ENCODE data around the gene ADAM8. TPM values are rescaled to one million over a fixed set of nuclear protein-coding genes. Genes with fewer than 3 reads are reported as not detected.

The ADAM8 gene
- total RNA-seq, 1 experiment from 2014 or later: 113 TPM

GRCh38 chr10:133287832-133288500 lies 11.3 kb upstream of the ADAM8 start:
- H3K36me3 ChIP-seq (ENCODE audit: low read depth, low read length): peaks cover 25% of the 10 kb centered on the region; the same call in 1 of the 2 replicates
- H3K79me2 ChIP-seq (ENCODE audit: low read length): no peaks in the 10 kb centered on the region; the same call in 1 of the 2 replicates
- H3K27ac ChIP-seq (ENCODE audit: low read length): no peak overlapping the region
- no peaks in the 10 kb centered on the region for H3K9me3 ChIP-seq (ENCODE audit: low read length)
- no peak overlapping the region for H3K4me3 ChIP-seq (ENCODE audit: low read length)
- POLR2A ChIA-PET (ENCODE audit: unreplicated experiment): no interaction called here
- H3K27me3 ChIP-seq (ENCODE audit: low read length): no peaks in the 10 kb centered on the region
- H3K4me2 ChIP-seq (ENCODE audit: low read length): no peak overlapping the region
- no peaks in the 10 kb centered on the region for H3F3A ChIP-seq (ENCODE audit: low read length, unreplicated experiment)
- CTCF ChIA-PET: no interaction called here
- no peaks in the 10 kb centered on the region for H3K9me2 ChIP-seq (replicated peaks; ENCODE audit: low read length)
- peaks cover 7% of the 10 kb centered on the region for H3K4me1 ChIP-seq (ENCODE audit: insufficient read depth, low read length)
- no peak for TF ChIP-seq EZH2 (IDR thresholded peaks at IDR 0.05; ENCODE audit: low read length, unreplicated experiment)
- TF ChIP-seq CTCF (conservative IDR thresholded peaks at IDR 0.05; ENCODE audit: low read depth, low read length): no peak
- TF ChIP-seq EZH2phosphoT487 (IDR thresholded peaks at IDR 0.05; ENCODE audit: borderline replicate concordance, low read length): no peak
- H4K20me1 ChIP-seq (ENCODE audit: low read length): no peaks in the 10 kb centered on the region
- H3K9ac ChIP-seq (ENCODE audit: low read length): no peak overlapping the region
- intact Hi-C loops (cut with micrococcal nuclease): no loop called here
- no peak overlapping the region for H2AFZ ChIP-seq (ENCODE audit: low read length)
- no TSS peak for BruUV-seq (replicated peaks)
- ATAC-seq (no peak), DNase-seq (no peak)

- Histone ChIP-seq H3K4me3 (ENCODE audit: low read length) (no peak overlapping the region), H3K9me3 (ENCODE audit: low read length) (no peaks in the 10 kb centered on the region), H3K27me3 (ENCODE audit: low read length) (no peaks in the 10 kb centered on the region), H3K4me2 (ENCODE audit: low read length) (no peak overlapping the region), H3F3A (ENCODE audit: low read length, unreplicated experiment) (no peaks in the 10 kb centered on the region), H3K79me2 (ENCODE audit: low read length) (no peaks in the 10 kb centered on the region; the same call in 1 of the 2 replicates), H3K36me3 (ENCODE audit: low read depth, low read length) (peaks cover 21% of the 10 kb centered on the region; the same call in 1 of the 2 replicates), H2AFZ (ENCODE audit: low read length) (no peak overlapping the region), H3K9ac (ENCODE audit: low read length) (no peak overlapping the region), H4K20me1 (ENCODE audit: low read length) (no peaks in the 10 kb centered on the region), H3K27ac (ENCODE audit: low read length) (no peak overlapping the region), H3K4me1 (ENCODE audit: insufficient read depth, low read length) (no peaks in the 10 kb centered on the region), H3K9me2 (replicated peaks; ENCODE audit: low read length) (no peaks in the 10 kb centered on the region)
- CTCF ChIA-PET: no interaction called here
- TF ChIP-seq EZH2phosphoT487 (IDR thresholded peaks at IDR 0.05; ENCODE audit: borderline replicate concordance, low read length) (no peak), EZH2 (IDR thresholded peaks at IDR 0.05; ENCODE audit: low read length, unreplicated experiment) (no peak), CTCF (conservative IDR thresholded peaks at IDR 0.05; ENCODE audit: low read depth, low read length) (no peak)
- no peak for DNase-seq
- no peak for ATAC-seq
- POLR2A ChIA-PET (ENCODE audit: unreplicated experiment): no interaction called here
- intact Hi-C loops (cut with micrococcal nuclease): no loop called here
- BruUV-seq (replicated peaks): no TSS peak
Observed at GRCh38 chr10:133286366-133286765, 9.7 kb upstream of the ADAM8 start.

- POLR2A ChIA-PET (ENCODE audit: unreplicated experiment): no interaction called here
- no peak overlapping the region for H2AFZ ChIP-seq (ENCODE audit: low read length)
- H4K20me1 ChIP-seq (ENCODE audit: low read length): no peaks in the 10 kb centered on the region
- intact Hi-C loops (cut with micrococcal nuclease): no loop called here
- H3K9me2 ChIP-seq (replicated peaks; ENCODE audit: low read length): no peaks in the 10 kb centered on the region
- BruUV-seq (replicated peaks): no TSS peak
- H3K36me3 ChIP-seq (ENCODE audit: low read depth, low read length): peaks cover 15% of the 10 kb centered on the region; the same call in 1 of the 2 replicates
- H3K9me3 ChIP-seq (ENCODE audit: low read length): no peaks in the 10 kb centered on the region
- no peak overlapping the region for H3K4me3 ChIP-seq (ENCODE audit: low read length)
- CTCF ChIA-PET: no interaction called here
- H3K4me2 ChIP-seq (ENCODE audit: low read length): no peak overlapping the region
- TF ChIP-seq EZH2 (IDR thresholded peaks at IDR 0.05; ENCODE audit: low read length, unreplicated experiment): no peak
- DNase-seq (no peak), ATAC-seq (no peak)
- H3K9ac ChIP-seq (ENCODE audit: low read length): no peak overlapping the region
- H3F3A ChIP-seq (ENCODE audit: low read length, unreplicated experiment): no peaks in the 10 kb centered on the region
- peaks cover 3% of the 10 kb centered on the region for H3K4me1 ChIP-seq (ENCODE audit: insufficient read depth, low read length)
- no peak overlapping the region for H3K27ac ChIP-seq (ENCODE audit: low read length)
- no peaks in the 10 kb centered on the region; the same call in 1 of the 2 replicates for H3K79me2 ChIP-seq (ENCODE audit: low read length)
- no peaks in the 10 kb centered on the region for H3K27me3 ChIP-seq (ENCODE audit: low read length)
Observed at GRCh38 chr10:133285217-133285616, 8.5 kb upstream of the ADAM8 start.

Data from PC-3 (cell line).